Prostate gland (tissue), 2 donors: ENCODE results near the gene ITM2B. TPM values are rescaled to one million over a fixed set of nuclear protein-coding genes. Genes with fewer than 3 reads are reported as not detected.

Experiments used
- DNase-seq: peaks from one replicate; pipeline ENCODE4 v3.0.0-alpha.2; 2019; ENCODE audit warnings: low spot score
- H3K27ac ChIP-seq, 2 donors: fragments of 200-600 bp; sonication (generic); 2 replicates each; pipeline ENCODE4 v1.5.1; 2017 to 2019
- H3K27me3 ChIP-seq: fragments of 200-600 bp; sonication (generic); replicated peaks from 2 replicates; pipeline ENCODE4 v1.5.1; 2019; ENCODE audit not compliant: insufficient read depth
- H3K36me3 ChIP-seq, 2 donors: fragments of 200-600 bp; sonication (generic); 1 replicate in 1 of 2; 2 replicates in 1 of 2; pipeline versions ENCODE4 v1.5.1 to v1.8.1; 2017 to 2019
- H3K4me1 ChIP-seq: fragments of 200-600 bp; sonication (generic); replicated peaks from 2 replicates; pipeline ENCODE4 v1.5.1; 2019
- H3K4me3 ChIP-seq, 2 donors: fragments of 200-600 bp; sonication (generic); 2 replicates each; pipeline ENCODE4 v1.5.1; 2017 to 2019
- H3K9me3 ChIP-seq: fragments of 200-600 bp; sonication (generic); 2 replicates; pipeline ENCODE4 v1.5.1; 2017
- POLR2A ChIP-seq: fragments of 450-650 bp; IDR thresholded peaks from one replicate; pipeline ENCODE4 v1.6.1; 2016; ENCODE audit warnings: antibody characterized with exemption, mild to moderate bottlenecking
- POLR2AphosphoS5 ChIP-seq: sonication (generic); formaldehyde crosslinking; IDR thresholded peaks from one replicate; pipeline ENCODE4 v1.6.1; 2017; ENCODE audit warnings: antibody characterized with exemption
- WGBS: methylation state at CpG from one replicate; pipeline ENCODE4 v1.1.5; 2018; 5-methylcytosine and 5-hydroxymethylcytosine counted together
- intact Hi-C: fragments of 100-400 bp; cut with DNase I; formaldehyde crosslinking; loops from one replicate; pipeline ENCODE4 v1.14.2; 2022
- total RNA-seq, 2 donors: library from RNA; depleted of rRNA; stranded (reverse); fragments of >200 nt; gene quantifications; one replicate each; pipeline ENCODE4 v1.1.0, GENCODE V29; 2016
- TF ChIP-seq, protein P1 (sequence below), 4 experiments: fragments of 200-600 bp in 2 of 4; fragments of 450-650 bp in 2 of 4; sonication (generic) in 2 of 4; IDR thresholded peaks; 1 replicate in 3 of 4; 2 replicates in 1 of 4; pipeline ENCODE4 v1.5.1; 2016 to 2019; ENCODE audit warnings: antibody characterized with exemption in 4 of 4, mild to moderate bottlenecking in 2 of 4, moderate library complexity in 2 of 4

The ITM2B gene
- total RNA-seq, 2 donors from 2014 or later, result 401 to 632 TPM

DNA sequence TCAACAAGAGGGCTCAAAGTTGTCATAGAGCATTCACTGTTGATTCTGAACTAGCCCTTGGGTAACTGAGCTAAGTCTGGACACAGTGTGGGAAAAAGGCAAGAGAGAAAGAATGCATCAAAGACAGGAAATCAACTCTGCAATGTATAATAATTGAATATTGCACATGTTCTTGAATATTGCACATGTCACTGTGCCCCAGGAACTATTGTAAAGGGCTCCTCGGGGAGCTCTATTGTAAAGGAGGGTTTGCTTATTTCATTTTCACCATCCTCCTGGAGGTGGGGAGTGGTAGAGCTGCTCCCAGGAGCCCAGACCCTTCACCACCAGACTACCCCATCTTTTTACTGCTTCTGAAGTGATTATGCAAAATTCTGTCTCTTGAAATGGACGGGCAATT lies 44.4 kb upstream of the ITM2B start:
- no peaks in the 10 kb centered on the region for H3K4me1 ChIP-seq
- TF ChIP-seq POLR2A (no peak), POLR2AphosphoS5 (no peak)
- TF ChIP-seq, protein P1, sequence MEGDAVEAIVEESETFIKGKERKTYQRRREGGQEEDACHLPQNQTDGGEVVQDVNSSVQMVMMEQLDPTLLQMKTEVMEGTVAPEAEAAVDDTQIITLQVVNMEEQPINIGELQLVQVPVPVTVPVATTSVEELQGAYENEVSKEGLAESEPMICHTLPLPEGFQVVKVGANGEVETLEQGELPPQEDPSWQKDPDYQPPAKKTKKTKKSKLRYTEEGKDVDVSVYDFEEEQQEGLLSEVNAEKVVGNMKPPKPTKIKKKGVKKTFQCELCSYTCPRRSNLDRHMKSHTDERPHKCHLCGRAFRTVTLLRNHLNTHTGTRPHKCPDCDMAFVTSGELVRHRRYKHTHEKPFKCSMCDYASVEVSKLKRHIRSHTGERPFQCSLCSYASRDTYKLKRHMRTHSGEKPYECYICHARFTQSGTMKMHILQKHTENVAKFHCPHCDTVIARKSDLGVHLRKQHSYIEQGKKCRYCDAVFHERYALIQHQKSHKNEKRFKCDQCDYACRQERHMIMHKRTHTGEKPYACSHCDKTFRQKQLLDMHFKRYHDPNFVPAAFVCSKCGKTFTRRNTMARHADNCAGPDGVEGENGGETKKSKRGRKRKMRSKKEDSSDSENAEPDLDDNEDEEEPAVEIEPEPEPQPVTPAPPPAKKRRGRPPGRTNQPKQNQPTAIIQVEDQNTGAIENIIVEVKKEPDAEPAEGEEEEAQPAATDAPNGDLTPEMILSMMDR (IDR thresholded peaks at IDR 0.05), result no peak
- no peaks in the 10 kb centered on the region for H3K27me3 ChIP-seq
- H3K36me3 ChIP-seq, result no peaks in the 10 kb centered on the region
- H3K4me3 ChIP-seq, result no peak overlapping the region
- H3K27ac ChIP-seq, result no peak overlapping the region
- DNase-seq, result no peak
- H3K9me3 ChIP-seq, result no peaks in the 10 kb centered on the region
- intact Hi-C loops, result no loop called here
- 79% methylated on average over 2 of the region's 2 CpGs for WGBS

DNA sequence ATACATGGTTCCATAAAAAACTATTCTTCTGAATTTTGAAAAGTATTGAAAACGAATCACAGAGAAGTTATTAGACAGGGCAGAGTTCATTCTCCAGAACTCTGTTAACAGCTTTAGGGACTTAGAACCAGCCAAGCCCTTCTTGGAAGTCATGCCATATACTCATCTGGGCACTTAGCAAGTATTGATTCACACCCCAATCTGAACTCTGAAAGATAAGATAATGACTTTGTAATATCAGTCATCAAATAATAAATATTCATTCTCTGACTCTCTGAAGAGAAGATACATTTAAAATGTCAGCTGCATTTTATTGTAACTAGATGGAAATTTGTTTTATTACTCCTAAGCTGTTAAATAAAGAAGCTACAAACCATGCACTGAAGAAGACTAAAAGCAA lies 43.8 kb upstream of the ITM2B start:
- H3K36me3 ChIP-seq, result no peaks in the 10 kb centered on the region
- H3K27me3 ChIP-seq, result no peaks in the 10 kb centered on the region
- DNase-seq, result no peak
- H3K27ac ChIP-seq, result no peak overlapping the region
- H3K9me3 ChIP-seq, result no peaks in the 10 kb centered on the region
- TF ChIP-seq POLR2A, result no peak
- TF ChIP-seq POLR2AphosphoS5, result no peak
- TF ChIP-seq, protein P1 (IDR thresholded peaks at IDR 0.05), result no peak
- no peak overlapping the region for H3K4me3 ChIP-seq
- H3K4me1 ChIP-seq, result no peaks in the 10 kb centered on the region
- 69% methylated on average over 1 of the region's 1 CpG for WGBS
- intact Hi-C loops, result no loop called here

DNA sequence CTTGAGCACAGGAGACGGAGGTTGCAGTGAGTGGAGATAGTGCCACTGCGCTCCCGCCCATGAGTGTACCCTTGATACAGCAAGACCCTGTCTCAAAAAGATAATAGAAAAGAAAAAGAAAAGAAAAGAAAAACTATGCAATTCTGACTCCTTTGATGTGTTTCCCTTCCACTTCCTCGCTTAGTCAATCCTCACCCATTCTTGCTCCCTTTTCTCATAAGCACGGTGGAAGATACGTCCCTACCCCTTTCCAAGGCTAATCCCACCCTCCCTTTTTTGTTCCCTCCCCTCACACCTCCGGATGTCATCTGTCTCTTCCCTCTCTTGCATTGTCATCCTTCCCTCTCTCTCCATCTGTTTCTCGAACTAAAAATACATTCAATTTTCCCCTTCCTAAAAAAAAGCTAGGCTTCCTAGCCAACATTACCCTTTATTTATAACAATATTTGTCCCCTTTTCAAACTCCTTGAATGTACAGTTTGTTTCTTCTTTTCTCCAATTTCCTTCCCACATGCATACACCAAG lies 40.5 kb upstream of the ITM2B start:
- WGBS, result 77% methylated on average over 8 of the region's 8 CpGs
- no peaks in the 10 kb centered on the region for H3K36me3 ChIP-seq
- no peak overlapping the region for H3K4me3 ChIP-seq
- no peaks in the 10 kb centered on the region for H3K9me3 ChIP-seq
- TF ChIP-seq, protein P1 (IDR thresholded peaks at IDR 0.05), result no peak
- TF ChIP-seq POLR2A (no peak), POLR2AphosphoS5 (no peak)
- H3K4me1 ChIP-seq, result no peaks in the 10 kb centered on the region
- no peak overlapping the region for H3K27ac ChIP-seq
- no peak for DNase-seq
- intact Hi-C loops, result no loop called here
- no peaks in the 10 kb centered on the region for H3K27me3 ChIP-seq

DNA sequence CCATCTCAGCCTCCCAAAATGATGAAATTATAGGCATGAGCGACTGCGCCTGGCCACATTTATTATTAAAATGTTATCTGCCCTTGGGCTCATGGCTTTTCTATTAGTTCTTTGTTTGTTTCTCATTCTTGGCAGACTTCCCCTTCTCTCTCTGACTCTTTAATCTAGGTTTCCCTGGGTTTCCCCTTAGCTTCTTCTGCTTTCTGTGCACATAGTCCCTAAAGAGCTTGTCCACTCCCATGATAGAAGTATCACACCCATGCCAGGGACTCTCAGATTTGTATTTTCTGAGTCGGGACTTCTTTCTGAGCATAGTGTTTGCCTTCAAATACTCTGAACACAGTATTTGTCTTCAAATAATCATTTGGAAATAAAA lies 38.6 kb upstream of the ITM2B start:
- intact Hi-C loops, result no loop called here
- 66% methylated on average over 3 of the region's 3 CpGs for WGBS
- DNase-seq, result no peak

DNA sequence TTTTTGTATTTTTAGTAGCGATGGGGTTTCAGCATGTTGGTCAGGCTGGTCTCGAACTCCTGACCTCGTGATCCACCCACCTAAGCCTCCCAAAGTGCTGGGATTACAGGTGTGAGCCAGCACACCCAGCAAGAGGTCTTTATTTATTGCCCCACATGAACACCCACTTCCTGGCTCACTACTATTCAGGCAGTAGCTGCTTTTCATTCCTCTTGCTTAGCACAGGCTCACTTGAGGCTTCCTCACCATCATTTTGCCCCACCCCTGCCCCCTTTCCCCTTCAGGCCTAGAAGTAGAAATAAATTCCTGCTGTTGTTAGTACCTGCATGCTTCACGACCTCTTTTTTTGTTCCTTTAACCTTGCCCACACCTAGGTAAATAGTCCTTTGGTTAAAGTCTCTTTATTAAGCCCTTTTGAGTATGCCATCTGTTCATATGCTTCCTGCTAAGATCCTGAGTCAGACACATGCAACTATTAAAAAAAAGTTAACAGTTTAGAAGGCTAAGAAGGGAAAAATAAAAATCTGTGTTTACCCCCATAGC lies 33.5 kb upstream of the ITM2B start:
- 85% methylated on average over 4 of the region's 4 CpGs for WGBS
- no peaks in the 10 kb centered on the region for H3K27me3 ChIP-seq
- intact Hi-C loops, result no loop called here
- no peak for DNase-seq
- H3K4me3 ChIP-seq, result no peak overlapping the region
- no peaks in the 10 kb centered on the region for H3K36me3 ChIP-seq
- no peaks in the 10 kb centered on the region for H3K4me1 ChIP-seq
- no peaks in the 10 kb centered on the region for H3K9me3 ChIP-seq
- TF ChIP-seq POLR2A, result no peak
- TF ChIP-seq, protein P1 (IDR thresholded peaks at IDR 0.05), result no peak
- no peak for TF ChIP-seq POLR2AphosphoS5
- H3K27ac ChIP-seq, result no peak overlapping the region

More for the DNA sequence above, 38.6 kb upstream of the ITM2B start:
- H3K4me1 ChIP-seq, result no peaks in the 10 kb centered on the region
- H3K27me3 ChIP-seq, result no peaks in the 10 kb centered on the region
- no peaks in the 10 kb centered on the region for H3K36me3 ChIP-seq
- no peak overlapping the region for H3K4me3 ChIP-seq
- H3K9me3 ChIP-seq, result no peaks in the 10 kb centered on the region
- H3K27ac ChIP-seq, result no peak overlapping the region
- TF ChIP-seq POLR2AphosphoS5, result no peak
- TF ChIP-seq, protein P1 (IDR thresholded peaks at IDR 0.05), result no peak
- no peak for TF ChIP-seq POLR2A
